ENCODE results near the gene JAK2.

DNA sequence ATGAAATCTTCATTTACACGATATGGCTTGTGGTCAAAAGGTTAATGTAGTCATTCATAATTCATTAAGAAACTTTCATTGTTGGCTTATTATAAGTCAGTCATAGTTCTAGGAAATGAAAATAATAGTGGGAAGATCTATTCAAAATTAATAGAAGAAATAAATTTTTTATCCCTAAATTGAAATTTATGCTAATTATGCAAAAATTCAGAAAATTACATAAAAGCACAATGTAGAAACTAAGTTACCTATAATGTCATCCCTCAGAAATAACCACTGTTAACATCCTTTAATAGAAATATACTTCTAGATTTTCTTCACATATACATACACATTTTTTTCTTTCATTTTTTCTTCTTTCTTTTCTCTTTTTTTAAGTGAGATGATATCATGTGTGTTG lies 15.9 kb upstream of the JAK2 start:
- TF ChIP-seq, protein P1, sequence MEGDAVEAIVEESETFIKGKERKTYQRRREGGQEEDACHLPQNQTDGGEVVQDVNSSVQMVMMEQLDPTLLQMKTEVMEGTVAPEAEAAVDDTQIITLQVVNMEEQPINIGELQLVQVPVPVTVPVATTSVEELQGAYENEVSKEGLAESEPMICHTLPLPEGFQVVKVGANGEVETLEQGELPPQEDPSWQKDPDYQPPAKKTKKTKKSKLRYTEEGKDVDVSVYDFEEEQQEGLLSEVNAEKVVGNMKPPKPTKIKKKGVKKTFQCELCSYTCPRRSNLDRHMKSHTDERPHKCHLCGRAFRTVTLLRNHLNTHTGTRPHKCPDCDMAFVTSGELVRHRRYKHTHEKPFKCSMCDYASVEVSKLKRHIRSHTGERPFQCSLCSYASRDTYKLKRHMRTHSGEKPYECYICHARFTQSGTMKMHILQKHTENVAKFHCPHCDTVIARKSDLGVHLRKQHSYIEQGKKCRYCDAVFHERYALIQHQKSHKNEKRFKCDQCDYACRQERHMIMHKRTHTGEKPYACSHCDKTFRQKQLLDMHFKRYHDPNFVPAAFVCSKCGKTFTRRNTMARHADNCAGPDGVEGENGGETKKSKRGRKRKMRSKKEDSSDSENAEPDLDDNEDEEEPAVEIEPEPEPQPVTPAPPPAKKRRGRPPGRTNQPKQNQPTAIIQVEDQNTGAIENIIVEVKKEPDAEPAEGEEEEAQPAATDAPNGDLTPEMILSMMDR (IDR thresholded peaks at IDR 0.05): no peak
- TF ChIP-seq POLR2A (IDR thresholded peaks at IDR 0.05): no peak
